ENCODE results near the gene NECAB2. TPM values are rescaled to one million over a fixed set of nuclear protein-coding genes. Genes with fewer than 3 reads are reported as not detected.

NECAB2 gene
- total RNA-seq, 1 donor from 2014 or later: not detected

GRCh38 chr16:84029297-84030047 is 61.4 kb downstream of the NECAB2 start:
- no peak for TF ChIP-seq CTCF (IDR thresholded peaks at IDR 0.05)
- Mint-ChIP-seq H3K36me3 (ENCODE audit: unreplicated experiment) (no peaks in the 10 kb centered on the region), H3K9me3 (ENCODE audit: unreplicated experiment) (no peaks in the 10 kb centered on the region), H3K27ac (ENCODE audit: unreplicated experiment) (no peak overlapping the region), H3K27me3 (ENCODE audit: unreplicated experiment) (peaks cover 22% of the 10 kb centered on the region), H3K4me3 (ENCODE audit: unreplicated experiment) (no peak overlapping the region), H3K4me1 (ENCODE audit: unreplicated experiment) (peaks cover 7% of the 10 kb centered on the region)
- no peak for DNase-seq (ENCODE audit: extremely low spot score, unreplicated experiment)

GRCh38 chr16:84031556-84031955 is 63.5 kb downstream of the NECAB2 start:
- no peaks in the 10 kb centered on the region for H3K4me1 Mint-ChIP-seq (ENCODE audit: unreplicated experiment)
- TF ChIP-seq CTCF (IDR thresholded peaks at IDR 0.05): no peak
- DNase-seq (ENCODE audit: extremely low spot score, unreplicated experiment): no peak
- peaks cover 4% of the 10 kb centered on the region for H3K9me3 Mint-ChIP-seq (ENCODE audit: unreplicated experiment)
- peaks cover 3% of the 10 kb centered on the region for H3K36me3 Mint-ChIP-seq (ENCODE audit: unreplicated experiment)
- no peak overlapping the region for H3K27ac Mint-ChIP-seq (ENCODE audit: unreplicated experiment)
- peaks cover 26% of the 10 kb centered on the region for H3K27me3 Mint-ChIP-seq (ENCODE audit: unreplicated experiment)
- no peak overlapping the region for H3K4me3 Mint-ChIP-seq (ENCODE audit: unreplicated experiment)

- H3K9me3 Mint-ChIP-seq (ENCODE audit: unreplicated experiment): peaks cover 4% of the 10 kb centered on the region
- TF ChIP-seq CTCF (IDR thresholded peaks at IDR 0.05): no peak
- H3K4me3 Mint-ChIP-seq (ENCODE audit: unreplicated experiment): no peak overlapping the region
- H3K4me1 Mint-ChIP-seq (ENCODE audit: unreplicated experiment): no peaks in the 10 kb centered on the region
- H3K27me3 Mint-ChIP-seq (ENCODE audit: unreplicated experiment): peaks cover 25% of the 10 kb centered on the region
- no peak for DNase-seq (ENCODE audit: extremely low spot score, unreplicated experiment)
- H3K27ac Mint-ChIP-seq (ENCODE audit: unreplicated experiment): no peak overlapping the region
- H3K36me3 Mint-ChIP-seq (ENCODE audit: unreplicated experiment): peaks cover 3% of the 10 kb centered on the region
Observed at GRCh38 chr16:84032458-84033178, 64.6 kb downstream of the NECAB2 start.

GRCh38 chr16:84033251-84034195 is 65.5 kb downstream of the NECAB2 start:
- Mint-ChIP-seq H3K4me1 (ENCODE audit: unreplicated experiment) (no peaks in the 10 kb centered on the region), H3K27me3 (ENCODE audit: unreplicated experiment) (peaks cover 23% of the 10 kb centered on the region), H3K36me3 (ENCODE audit: unreplicated experiment) (peaks cover 3% of the 10 kb centered on the region), H3K9me3 (ENCODE audit: unreplicated experiment) (peaks cover 4% of the 10 kb centered on the region), H3K4me3 (ENCODE audit: unreplicated experiment) (no peak overlapping the region), H3K27ac (ENCODE audit: unreplicated experiment) (no peak overlapping the region)
- DNase-seq (ENCODE audit: extremely low spot score, unreplicated experiment): no peak
- TF ChIP-seq CTCF (IDR thresholded peaks at IDR 0.05): no peak
